DND-41 (cell line): Measurements from ENCODE around the gene LARP1.

Experiments
- ATAC-seq: fragments of 200-7000 bp; cut with Tn5 transposase; 3 replicates; pipeline ENCODE4 v1.9.1; 2021; ENCODE audit warnings: low read depth; ENCODE audit not compliant: insufficient read depth
- DNase-seq: peaks from one replicate; pipeline ENCODE4 v3.0.0-alpha.2; 2020
- H2AFZ ChIP-seq: 2 replicates; pipeline ENCODE4 v1.6.0; 2012; ENCODE audit warnings: low read depth, low read length
- H3K27ac ChIP-seq: 2 replicates; pipeline ENCODE4 v1.5.1; 2012; ENCODE audit warnings: low read length, inconsistent platforms
- H3K27me3 ChIP-seq: fragments of 200-600 bp; sonication (generic); 2 replicates; pipeline ENCODE4 v1.6.0; 2012; ENCODE audit warnings: low read length, mild to moderate bottlenecking, inconsistent platforms; ENCODE audit not compliant: insufficient read depth, poor library complexity
- H3K36me3 ChIP-seq: 2 replicates; pipeline ENCODE4 v1.5.1; 2012; ENCODE audit warnings: low read length, inconsistent platforms; ENCODE audit not compliant: insufficient read depth
- H3K4me1 ChIP-seq: 2 replicates; pipeline ENCODE4 v1.5.1; 2012; ENCODE audit warnings: mild to moderate bottlenecking, low read length; ENCODE audit not compliant: insufficient read depth
- H3K4me2 ChIP-seq: 2 replicates; pipeline ENCODE4 v1.6.0; 2012; ENCODE audit warnings: mild to moderate bottlenecking, moderate library complexity, low read length, inconsistent platforms; ENCODE audit not compliant: insufficient read depth
- H3K4me3 ChIP-seq, 2 experiments: fragments of 200-600 bp in 1 of 2; shearing (Covaris generic) in 1 of 2; 2 replicates each; pipeline ENCODE4 v1.5.1; 2012 to 2016; ENCODE audit warnings: inconsistent platforms in 2 of 2, low read length in 2 of 2, mild to moderate bottlenecking in 2 of 2, low read depth in 1 of 2, moderate library complexity in 1 of 2
- H3K79me2 ChIP-seq: 2 replicates; pipeline ENCODE4 v1.6.0; 2012; ENCODE audit warnings: low read length, inconsistent platforms; ENCODE audit not compliant: insufficient read depth
- H3K9ac ChIP-seq: 2 replicates; pipeline ENCODE4 v1.6.0; 2012; ENCODE audit warnings: low read depth, mild to moderate bottlenecking, inconsistent platforms, low read length, moderate library complexity
- H3K9me3 ChIP-seq: 2 replicates; pipeline ENCODE4 v1.5.1; 2012; ENCODE audit warnings: low read length, moderate library complexity, mild to moderate bottlenecking, inconsistent platforms; ENCODE audit not compliant: insufficient read depth, severe bottlenecking
- H4K20me1 ChIP-seq: 2 replicates; pipeline ENCODE4 v1.6.0; 2012; ENCODE audit warnings: low read length; ENCODE audit not compliant: insufficient read depth
- EZH2 ChIP-seq: IDR thresholded peaks from 3 replicates; pipeline ENCODE4 v1.6.1; 2012; ENCODE audit warnings: borderline replicate concordance, low read depth, mild to moderate bottlenecking, moderate library complexity, low read length, inconsistent platforms; ENCODE audit not compliant: severe bottlenecking
- TF ChIP-seq, protein P1 (sequence below): IDR thresholded peaks from 2 replicates; pipeline ENCODE4 v1.5.1; 2012; ENCODE audit warnings: borderline replicate concordance, low read length, moderate library complexity, mild to moderate bottlenecking; ENCODE audit not compliant: poor library complexity, severe bottlenecking; ENCODE audit errors: extremely low read depth

Gene LARP1

GRCh38 chr5:154753792-154754191, 1.4 kb upstream of the LARP1 start:
- TF ChIP-seq, protein P1, sequence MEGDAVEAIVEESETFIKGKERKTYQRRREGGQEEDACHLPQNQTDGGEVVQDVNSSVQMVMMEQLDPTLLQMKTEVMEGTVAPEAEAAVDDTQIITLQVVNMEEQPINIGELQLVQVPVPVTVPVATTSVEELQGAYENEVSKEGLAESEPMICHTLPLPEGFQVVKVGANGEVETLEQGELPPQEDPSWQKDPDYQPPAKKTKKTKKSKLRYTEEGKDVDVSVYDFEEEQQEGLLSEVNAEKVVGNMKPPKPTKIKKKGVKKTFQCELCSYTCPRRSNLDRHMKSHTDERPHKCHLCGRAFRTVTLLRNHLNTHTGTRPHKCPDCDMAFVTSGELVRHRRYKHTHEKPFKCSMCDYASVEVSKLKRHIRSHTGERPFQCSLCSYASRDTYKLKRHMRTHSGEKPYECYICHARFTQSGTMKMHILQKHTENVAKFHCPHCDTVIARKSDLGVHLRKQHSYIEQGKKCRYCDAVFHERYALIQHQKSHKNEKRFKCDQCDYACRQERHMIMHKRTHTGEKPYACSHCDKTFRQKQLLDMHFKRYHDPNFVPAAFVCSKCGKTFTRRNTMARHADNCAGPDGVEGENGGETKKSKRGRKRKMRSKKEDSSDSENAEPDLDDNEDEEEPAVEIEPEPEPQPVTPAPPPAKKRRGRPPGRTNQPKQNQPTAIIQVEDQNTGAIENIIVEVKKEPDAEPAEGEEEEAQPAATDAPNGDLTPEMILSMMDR: no peak
- no peak for TF ChIP-seq EZH2
- ATAC-seq (no peak), DNase-seq (no peak)
- H3K79me2 ChIP-seq: peaks cover 52% of the 10 kb centered on the region
- no peaks in the 10 kb centered on the region for H3K9me3 ChIP-seq
- peaks cover 13% of the 10 kb centered on the region; the same call in 1 of the 2 replicates for H3K36me3 ChIP-seq
- H3K27me3 ChIP-seq: no peaks in the 10 kb centered on the region
- peak overlapping the region; percentile 58 to 80; a peak in 3 of 4 replicates for H3K4me3 ChIP-seq
- peaks cover 24% of the 10 kb centered on the region for H4K20me1 ChIP-seq
- H3K4me1 ChIP-seq: peaks cover 25% of the 10 kb centered on the region
- H3K9ac ChIP-seq: peak overlapping the region; percentile 99
- H2AFZ ChIP-seq: peak overlapping the region; percentile 85
- peak overlapping the region; percentile 97 for H3K27ac ChIP-seq
- peak overlapping the region; percentile 77 for H3K4me2 ChIP-seq

DNA sequence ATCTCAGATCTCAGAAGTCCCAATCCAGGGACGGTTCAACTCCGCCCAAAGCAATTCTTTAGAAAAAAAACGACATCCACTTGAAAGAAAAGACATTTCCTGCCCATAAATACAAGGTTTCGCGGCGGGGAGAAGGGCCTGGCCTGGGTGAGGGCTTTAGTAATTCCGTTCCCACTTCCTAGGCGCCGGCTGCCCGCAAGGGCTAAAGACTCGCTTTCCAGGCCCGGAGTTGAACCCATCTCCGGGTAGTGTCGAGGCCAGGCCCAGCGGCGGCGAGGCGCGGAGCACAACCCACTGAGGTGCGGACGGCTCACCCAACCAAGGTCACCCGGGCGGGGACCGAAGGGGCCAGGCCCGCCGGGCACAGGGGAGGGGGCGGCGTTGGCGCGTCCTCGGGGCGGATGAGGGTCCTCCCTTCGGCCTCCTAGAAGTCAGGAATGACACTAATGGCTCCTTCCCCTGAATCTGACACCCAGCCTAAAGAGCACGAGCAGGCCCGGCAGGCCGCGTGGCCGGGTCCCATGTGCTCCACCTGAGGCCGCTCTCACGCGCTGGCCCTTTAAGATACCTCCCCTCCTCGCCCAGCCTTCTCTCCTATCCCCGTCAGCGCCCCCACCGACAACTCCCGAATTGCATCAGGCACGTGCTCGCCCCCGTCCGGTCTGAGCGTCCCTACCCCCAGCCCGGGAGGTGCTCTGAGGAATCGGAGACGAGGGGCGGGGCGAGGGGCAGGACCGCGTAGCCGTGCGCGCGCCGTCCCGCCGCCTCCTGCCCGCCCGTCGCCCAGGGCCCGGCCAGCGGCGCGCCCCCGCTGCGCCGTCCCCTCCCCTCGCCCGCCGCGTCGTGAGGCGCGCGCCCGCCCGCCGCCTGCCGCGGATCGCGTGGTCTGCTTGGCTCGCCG, 467 bp upstream of the LARP1 start:
- Histone ChIP-seq H3K79me2 (peaks cover 62% of the 10 kb centered on the region), H3K4me3 (peak overlapping the region; percentile 98 to 99; a peak in 3 of 4 replicates), H3K9ac (peak overlapping the region; percentile 99), H3K27ac (peak overlapping the region; percentile 97), H4K20me1 (peaks cover 33% of the 10 kb centered on the region), H3K27me3 (no peaks in the 10 kb centered on the region), H3K4me2 (peak overlapping the region; percentile 77), H3K9me3 (no peaks in the 10 kb centered on the region), H3K36me3 (peaks cover 17% of the 10 kb centered on the region; the same call in 1 of the 2 replicates), H3K4me1 (peaks cover 34% of the 10 kb centered on the region), H2AFZ (peak overlapping the region; percentile 85)
- DNase-seq (peak; percentile 99), ATAC-seq (peak; percentile 82)
- TF ChIP-seq EZH2: no peak
- TF ChIP-seq, protein P1: peak; percentile 72

DNA sequence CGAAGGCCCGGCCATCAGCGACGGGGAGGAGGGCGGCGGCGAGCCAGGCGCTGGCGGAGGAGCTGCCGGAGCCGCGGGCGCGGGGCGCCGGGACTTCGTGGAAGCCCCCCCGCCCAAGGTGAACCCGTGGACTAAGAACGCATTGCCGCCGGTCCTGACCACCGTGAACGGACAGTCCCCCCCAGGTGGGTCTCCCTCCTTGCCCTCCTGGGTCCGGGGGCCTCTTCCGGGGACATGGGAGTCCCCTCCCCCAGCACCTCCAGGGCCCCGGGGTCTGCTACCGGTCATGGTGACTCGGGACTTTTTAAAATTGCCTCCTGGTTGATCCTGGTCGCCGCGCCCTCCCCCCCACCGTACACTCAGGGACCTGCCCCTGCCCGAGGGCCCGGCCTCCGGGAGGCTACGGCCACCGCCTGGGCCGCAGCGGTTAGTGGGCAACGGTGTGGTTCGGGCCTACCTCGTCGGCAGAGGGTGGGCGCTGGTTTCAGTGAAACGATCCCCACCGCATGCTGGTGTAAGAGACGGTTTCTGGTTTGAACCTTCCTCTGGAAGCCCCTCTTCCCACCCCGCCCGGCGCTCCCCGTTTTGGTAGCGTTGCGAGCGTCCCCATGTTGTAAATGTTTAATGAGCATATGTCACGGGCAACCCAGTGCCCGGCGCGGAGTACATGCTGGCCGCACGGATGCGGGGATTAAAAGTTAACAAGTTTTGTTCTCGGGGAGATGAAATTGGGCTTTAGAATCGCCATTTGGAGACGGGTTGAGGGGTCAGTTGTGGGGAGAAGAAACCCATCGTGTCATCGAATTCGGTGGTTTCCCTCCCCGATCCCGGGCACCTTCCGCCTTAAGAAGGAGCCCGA, 1.1 kb downstream of the LARP1 start:
- peak overlapping the region; percentile 62 for H2AFZ ChIP-seq
- peaks cover 48% of the 10 kb centered on the region for H3K4me1 ChIP-seq
- H3K4me2 ChIP-seq: peak overlapping the region; percentile 86
- no peaks in the 10 kb centered on the region for H3K9me3 ChIP-seq
- peak overlapping the region; percentile 98 for H3K9ac ChIP-seq
- peak overlapping the region; percentile 98 to 99 for H3K4me3 ChIP-seq
- ATAC-seq (0 out of 3 replicates have a peak, but pooled peaks have one; percentile 3), DNase-seq (peak; percentile 50)
- H3K27ac ChIP-seq: peak overlapping the region; percentile 96
- peaks cover 77% of the 10 kb centered on the region for H3K79me2 ChIP-seq
- no peak for TF ChIP-seq EZH2
- TF ChIP-seq, protein P1: no peak
- H3K27me3 ChIP-seq: no peaks in the 10 kb centered on the region
- peaks cover 31% of the 10 kb centered on the region for H3K36me3 ChIP-seq
- H4K20me1 ChIP-seq: peaks cover 48% of the 10 kb centered on the region
